ENCODE results near the gene ZNF547.

The ZNF547 gene

DNA sequence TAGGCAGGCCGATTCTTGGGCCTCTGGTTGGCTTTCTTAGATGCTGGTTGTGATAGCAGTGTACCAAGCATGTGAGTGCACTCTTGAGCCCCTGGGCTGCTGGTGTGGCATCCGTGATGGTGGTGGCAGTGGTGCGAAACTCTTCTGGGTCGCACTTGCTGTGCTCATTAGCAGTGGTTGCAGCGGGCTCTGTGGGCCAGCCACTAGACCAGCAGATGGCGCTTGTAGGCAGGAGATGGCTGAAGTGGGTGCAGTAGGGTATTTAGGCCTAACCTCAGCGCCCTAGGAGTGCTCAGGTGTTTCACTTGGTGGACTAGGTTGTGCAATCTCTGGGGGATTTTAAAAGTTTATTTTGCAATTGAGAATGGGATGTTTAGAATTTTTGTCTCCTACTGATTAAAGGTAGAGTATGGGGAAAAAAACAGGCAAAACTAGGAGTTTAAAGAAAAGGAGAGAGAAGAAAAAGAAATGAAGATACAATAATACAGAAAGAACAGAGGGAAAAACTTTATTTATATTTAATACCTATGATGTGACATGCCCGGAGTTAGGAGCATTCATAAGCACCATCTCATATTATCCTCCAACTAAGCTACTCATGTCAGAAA, 43.3 kb downstream of the ZNF547 start:
- peak; percentile 63 to 69 for DNase-seq (ENCODE audit: low read depth in 2 of 2)
- no peak overlapping the region for H3K4me3 ChIP-seq (replicated peaks in 1 of 2; ENCODE audit: low read depth in 2 of 2, low read length in 2 of 2)
- TF ChIP-seq, protein P1, sequence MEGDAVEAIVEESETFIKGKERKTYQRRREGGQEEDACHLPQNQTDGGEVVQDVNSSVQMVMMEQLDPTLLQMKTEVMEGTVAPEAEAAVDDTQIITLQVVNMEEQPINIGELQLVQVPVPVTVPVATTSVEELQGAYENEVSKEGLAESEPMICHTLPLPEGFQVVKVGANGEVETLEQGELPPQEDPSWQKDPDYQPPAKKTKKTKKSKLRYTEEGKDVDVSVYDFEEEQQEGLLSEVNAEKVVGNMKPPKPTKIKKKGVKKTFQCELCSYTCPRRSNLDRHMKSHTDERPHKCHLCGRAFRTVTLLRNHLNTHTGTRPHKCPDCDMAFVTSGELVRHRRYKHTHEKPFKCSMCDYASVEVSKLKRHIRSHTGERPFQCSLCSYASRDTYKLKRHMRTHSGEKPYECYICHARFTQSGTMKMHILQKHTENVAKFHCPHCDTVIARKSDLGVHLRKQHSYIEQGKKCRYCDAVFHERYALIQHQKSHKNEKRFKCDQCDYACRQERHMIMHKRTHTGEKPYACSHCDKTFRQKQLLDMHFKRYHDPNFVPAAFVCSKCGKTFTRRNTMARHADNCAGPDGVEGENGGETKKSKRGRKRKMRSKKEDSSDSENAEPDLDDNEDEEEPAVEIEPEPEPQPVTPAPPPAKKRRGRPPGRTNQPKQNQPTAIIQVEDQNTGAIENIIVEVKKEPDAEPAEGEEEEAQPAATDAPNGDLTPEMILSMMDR (IDR thresholded peaks at IDR 0.05; ENCODE audit: low read depth, low read length), result peak; percentile 92

DNA sequence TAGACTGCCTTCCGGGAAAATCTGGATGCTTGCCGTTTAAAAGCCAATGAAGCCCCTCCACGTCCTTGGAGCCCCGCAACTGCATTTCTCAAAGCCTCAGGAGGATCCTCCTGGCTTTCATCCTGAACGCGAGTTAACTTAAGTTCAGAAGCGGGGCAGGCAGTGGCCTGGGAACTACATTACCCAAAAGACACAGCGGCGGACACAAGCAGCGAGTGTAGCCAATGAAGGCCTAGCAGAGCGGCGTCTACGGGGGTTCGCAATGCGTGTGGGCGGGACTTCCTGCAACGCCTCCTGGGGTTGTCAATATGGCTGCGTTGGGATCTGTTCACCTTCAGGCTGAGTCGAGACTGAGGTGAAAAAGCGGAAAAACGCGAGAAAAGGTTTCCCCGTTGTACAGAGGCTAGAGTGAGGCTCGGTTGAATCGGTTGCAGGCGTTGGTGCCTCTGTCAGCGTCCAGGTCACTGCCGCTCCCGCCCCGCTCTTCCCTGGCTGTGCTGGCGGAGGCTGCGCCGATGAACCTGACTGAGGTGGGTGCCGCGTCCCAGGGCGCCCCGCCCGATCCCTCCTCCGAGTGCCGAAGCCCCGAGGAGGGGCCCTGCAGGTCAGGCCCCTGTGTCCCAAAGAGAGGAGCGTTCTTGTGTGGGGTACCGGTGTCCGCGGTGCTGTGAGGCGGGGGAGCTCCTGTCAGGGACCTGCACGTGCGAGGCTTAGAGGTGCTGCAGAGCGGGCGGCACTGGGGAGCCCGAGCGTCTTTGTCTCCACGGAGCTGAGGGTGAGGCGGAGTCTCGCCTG, 47.7 kb downstream of the ZNF547 start, which contains the start of gene ZNF17:
Gene ZNF17, plus strand, starts transcription at position 285 of the 795 bp plus-strand sequence. CDS start 2,455 bp downstream, outside the sequence.
- peak; percentile 95 for DNase-seq (ENCODE audit: low read depth in 2 of 2)
- TF ChIP-seq, protein P1 (IDR thresholded peaks at IDR 0.05; ENCODE audit: low read depth, low read length), result no peak
- peak within 1 kb of the TSS; percentile 97 to 98 for H3K4me3 ChIP-seq (replicated peaks in 1 of 2; ENCODE audit: low read depth in 2 of 2, low read length in 2 of 2)

DNA sequence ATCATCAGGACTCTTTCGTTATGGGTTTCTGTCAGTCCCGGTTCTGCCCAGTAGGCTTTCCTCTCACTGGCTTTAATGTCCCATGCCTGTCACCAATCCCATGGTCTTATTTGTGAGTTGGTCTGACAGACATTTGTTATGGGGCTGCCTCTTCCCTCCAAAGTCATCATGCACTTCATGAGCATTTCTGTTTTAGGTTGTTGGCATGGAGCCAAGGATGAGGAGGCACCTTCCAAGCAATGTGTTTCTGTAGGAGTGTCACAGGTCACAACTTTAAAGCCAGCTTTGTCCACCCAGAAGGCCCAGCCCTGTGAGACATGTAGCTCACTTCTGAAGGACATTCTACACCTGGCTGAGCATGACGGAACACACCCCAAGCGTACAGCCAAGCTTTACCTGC, 56.1 kb downstream of the ZNF547 start:
- no peak overlapping the region for H3K4me3 ChIP-seq (replicated peaks in 1 of 2; ENCODE audit: low read depth in 2 of 2, low read length in 2 of 2)
- TF ChIP-seq, protein P1 (IDR thresholded peaks at IDR 0.05; ENCODE audit: low read depth, low read length), result no peak
- DNase-seq (ENCODE audit: low read depth in 2 of 2), result no peak

DNA sequence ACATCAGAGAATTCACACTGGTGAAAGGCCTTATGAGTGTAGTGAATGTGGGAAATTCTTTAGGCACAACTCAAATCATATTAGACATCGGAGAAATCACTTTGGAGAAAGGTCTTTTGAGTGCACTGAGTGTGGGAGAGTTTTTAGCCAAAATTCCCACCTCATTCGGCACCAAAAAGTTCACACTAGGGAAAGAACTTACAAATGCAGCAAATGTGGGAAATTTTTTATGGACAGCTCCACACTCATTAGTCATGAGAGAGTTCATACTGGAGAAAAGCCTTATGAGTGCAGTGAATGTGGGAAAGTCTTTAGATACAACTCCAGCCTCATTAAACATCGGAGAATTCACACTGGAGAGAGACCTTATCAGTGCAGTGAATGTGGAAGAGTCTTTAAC, 57.7 kb downstream of the ZNF547 start:
- no peak overlapping the region for H3K4me3 ChIP-seq (replicated peaks in 1 of 2; ENCODE audit: low read depth in 2 of 2, low read length in 2 of 2)
- TF ChIP-seq, protein P1 (IDR thresholded peaks at IDR 0.05; ENCODE audit: low read depth, low read length), result no peak

More for the DNA sequence above, 57.7 kb downstream of the ZNF547 start:
- no peak for DNase-seq (ENCODE audit: low read depth in 2 of 2)

All from cardiac fibroblast (primary cell).